SU-DHL-6 (cell line): ENCODE results near the gene YTHDC2.

Experiments
- H2AFZ ChIP-seq: fragments of 200-600 bp; sonication (generic); 2 replicates; pipeline ENCODE4 v1.6.1; 2014; ENCODE audit warnings: low read depth, mild to moderate bottlenecking, moderate library complexity, mixed read lengths, antibody characterized with exemption, low read length; ENCODE audit not compliant: severe bottlenecking
- H3F3A ChIP-seq: fragments of 200-600 bp; shearing (Covaris generic); 2 replicates; pipeline ENCODE4 v1.6.0; 2016; ENCODE audit warnings: antibody characterized with exemption, mild to moderate bottlenecking; ENCODE audit not compliant: insufficient read depth
- H3K27ac ChIP-seq: fragments of 200-600 bp; sonication (generic); 2 replicates; pipeline ENCODE4 v1.5.1; 2016; ENCODE audit warnings: low read depth, mild to moderate bottlenecking, low read length, moderate library complexity, mixed read lengths
- H3K27me3 ChIP-seq: fragments of 200-600 bp; sonication (generic), shearing (Covaris generic); 2 replicates; pipeline ENCODE4 v1.6.0; 2014; ENCODE audit warnings: mild to moderate bottlenecking, low read length
- H3K36me3 ChIP-seq: fragments of 200-600 bp; sonication (generic); 2 replicates; pipeline ENCODE4 v1.6.1; 2014; ENCODE audit warnings: mild to moderate bottlenecking, low read length, mixed read lengths
- H3K4me2 ChIP-seq: fragments of 300-600, 200-600 bp; shearing (Covaris generic), sonication (generic); 2 replicates; pipeline ENCODE4 v1.6.0; 2014; ENCODE audit warnings: low read length, low read depth, mild to moderate bottlenecking; ENCODE audit not compliant: poor library complexity, severe bottlenecking
- H3K4me3 ChIP-seq: fragments of 200-600 bp; sonication (generic); 2 replicates; pipeline ENCODE4 v1.5.1; 2014; ENCODE audit warnings: antibody characterized with exemption, low read length, mild to moderate bottlenecking, mixed read lengths; ENCODE audit not compliant: insufficient read depth, poor library complexity, severe bottlenecking
- H3K79me2 ChIP-seq: fragments of 200-600 bp; sonication (generic); 2 replicates; pipeline ENCODE4 v1.6.1; 2014; ENCODE audit warnings: mild to moderate bottlenecking, low read length, moderate library complexity; ENCODE audit not compliant: insufficient read depth
- H3K9ac ChIP-seq: fragments of 200-600 bp; sonication (generic); 2 replicates; pipeline ENCODE4 v1.7.0; 2014; ENCODE audit warnings: mild to moderate bottlenecking, low read length
- H3K9me2 ChIP-seq: fragments of 200-600 bp; sonication (generic); replicated peaks from 2 replicates; pipeline ENCODE4 v1.6.1; 2014; ENCODE audit warnings: low read length; ENCODE audit not compliant: insufficient read depth
- H3K9me3 ChIP-seq: fragments of 200-600 bp; sonication (generic); 2 replicates; pipeline ENCODE4 v1.6.1; 2014; ENCODE audit warnings: low read length, mixed read lengths; ENCODE audit not compliant: insufficient read depth
- H4K20me1 ChIP-seq: fragments of 200-600 bp; sonication (generic); 2 replicates; pipeline ENCODE4 v1.6.1; 2014; ENCODE audit warnings: low read depth, mild to moderate bottlenecking, antibody characterized with exemption, low read length, moderate library complexity, mixed read lengths
- EZH2phosphoT487 ChIP-seq: fragments of 200-600 bp; sonication (generic), shearing (Covaris generic); conservative IDR thresholded peaks from 2 replicates; pipeline ENCODE4 v1.6.1; 2018; ENCODE audit warnings: mild to moderate bottlenecking, antibody characterized with exemption, low read length, moderate library complexity, mixed read lengths
- TF ChIP-seq, protein P1 (sequence below): fragments of 200-600 bp; sonication (generic); IDR thresholded peaks from one replicate; pipeline ENCODE4 v1.5.1; 2017; ENCODE audit warnings: antibody characterized with exemption, mild to moderate bottlenecking, low read length, moderate library complexity; ENCODE audit not compliant: insufficient read depth, poor library complexity, severe bottlenecking

The YTHDC2 gene

DNA sequence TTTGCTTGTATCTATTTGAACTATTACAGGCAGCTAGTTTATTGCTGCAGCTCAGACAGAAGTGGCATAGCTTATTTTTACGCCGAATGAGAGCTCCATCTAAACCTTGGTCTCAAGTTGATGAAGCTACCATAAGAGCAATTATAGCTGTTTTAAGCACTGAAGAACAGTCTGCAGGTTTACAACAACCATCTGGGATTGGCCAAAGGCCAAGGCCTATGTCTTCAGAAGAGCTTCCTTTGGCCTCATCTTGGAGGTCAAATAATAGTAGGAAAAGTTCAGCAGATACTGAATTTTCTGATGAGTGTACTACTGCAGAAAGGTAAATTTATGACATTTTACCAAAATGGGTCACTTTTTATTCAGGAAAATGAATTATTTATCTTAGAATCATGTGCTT, 67.9 kb downstream of the YTHDC2 start:
- Histone ChIP-seq H3K9me3 (no peaks in the 10 kb centered on the region), H3K4me3 (no peak overlapping the region), H3K27ac (no peak overlapping the region), H3K27me3 (no peaks in the 10 kb centered on the region), H3K9me2 (no peaks in the 10 kb centered on the region), H3K4me2 (no peak overlapping the region), H4K20me1 (0 out of 2 replicates have a peak, but pooled peaks cover 3% of the 10 kb centered on the region), H2AFZ (no peak overlapping the region), H3K79me2 (no peaks in the 10 kb centered on the region), H3K36me3 (peaks cover 39% of the 10 kb centered on the region), H3K9ac (no peak overlapping the region), H3F3A (peaks cover 2% of the 10 kb centered on the region)
- no peak for TF ChIP-seq EZH2phosphoT487
- TF ChIP-seq, protein P1, sequence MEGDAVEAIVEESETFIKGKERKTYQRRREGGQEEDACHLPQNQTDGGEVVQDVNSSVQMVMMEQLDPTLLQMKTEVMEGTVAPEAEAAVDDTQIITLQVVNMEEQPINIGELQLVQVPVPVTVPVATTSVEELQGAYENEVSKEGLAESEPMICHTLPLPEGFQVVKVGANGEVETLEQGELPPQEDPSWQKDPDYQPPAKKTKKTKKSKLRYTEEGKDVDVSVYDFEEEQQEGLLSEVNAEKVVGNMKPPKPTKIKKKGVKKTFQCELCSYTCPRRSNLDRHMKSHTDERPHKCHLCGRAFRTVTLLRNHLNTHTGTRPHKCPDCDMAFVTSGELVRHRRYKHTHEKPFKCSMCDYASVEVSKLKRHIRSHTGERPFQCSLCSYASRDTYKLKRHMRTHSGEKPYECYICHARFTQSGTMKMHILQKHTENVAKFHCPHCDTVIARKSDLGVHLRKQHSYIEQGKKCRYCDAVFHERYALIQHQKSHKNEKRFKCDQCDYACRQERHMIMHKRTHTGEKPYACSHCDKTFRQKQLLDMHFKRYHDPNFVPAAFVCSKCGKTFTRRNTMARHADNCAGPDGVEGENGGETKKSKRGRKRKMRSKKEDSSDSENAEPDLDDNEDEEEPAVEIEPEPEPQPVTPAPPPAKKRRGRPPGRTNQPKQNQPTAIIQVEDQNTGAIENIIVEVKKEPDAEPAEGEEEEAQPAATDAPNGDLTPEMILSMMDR = no peak

DNA sequence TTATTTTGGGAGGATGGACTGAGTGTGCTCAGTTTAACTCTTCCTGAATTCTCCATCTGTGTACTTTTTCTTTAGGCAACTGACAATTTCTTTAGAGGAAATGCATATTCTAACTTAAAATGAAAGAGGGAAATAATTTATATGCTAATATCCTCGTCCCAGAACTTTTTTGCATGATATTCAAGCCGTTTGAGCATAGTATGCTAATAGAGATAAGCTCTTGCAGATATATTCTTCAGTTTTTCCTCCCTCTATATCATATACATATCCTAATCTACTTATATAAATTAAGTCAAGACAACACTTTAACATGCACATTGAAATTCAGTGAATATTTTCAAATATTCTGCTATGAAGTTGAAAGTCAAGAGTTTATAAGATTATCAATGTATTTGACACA, 84.7 kb downstream of the YTHDC2 start:
- Histone ChIP-seq H3K9ac (no peak overlapping the region), H3K9me2 (no peaks in the 10 kb centered on the region), H2AFZ (no peak overlapping the region), H3K4me2 (no peak overlapping the region), H3K27me3 (no peaks in the 10 kb centered on the region), H3K9me3 (no peaks in the 10 kb centered on the region), H3K36me3 (peaks cover 15% of the 10 kb centered on the region; the same call in 1 of the 2 replicates), H3K27ac (no peak overlapping the region), H3K79me2 (no peaks in the 10 kb centered on the region), H4K20me1 (no peaks in the 10 kb centered on the region), H3K4me3 (no peak overlapping the region), H3F3A (peaks cover 6% of the 10 kb centered on the region; the same call in 1 of the 2 replicates)
- no peak for TF ChIP-seq EZH2phosphoT487
- TF ChIP-seq, protein P1 = no peak

DNA sequence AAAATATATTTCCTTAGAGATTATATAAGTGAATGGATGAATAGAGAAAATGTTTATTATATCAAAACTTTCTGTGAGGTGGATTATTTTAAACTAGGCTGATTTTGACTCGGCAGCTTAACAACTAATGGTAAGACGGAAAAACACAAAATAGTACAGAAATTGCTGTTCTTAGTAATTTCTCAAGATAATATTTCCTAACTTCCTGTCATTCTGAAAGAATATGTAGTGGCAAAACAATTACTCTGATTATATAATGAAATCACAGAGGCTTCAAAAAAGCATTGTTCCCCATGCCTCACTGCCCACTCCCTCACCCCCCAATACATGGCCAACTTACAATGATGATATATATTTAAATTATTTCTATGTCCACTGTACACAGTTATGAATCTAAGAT, 85.4 kb downstream of the YTHDC2 start:
- H3K36me3 ChIP-seq = peaks cover 7% of the 10 kb centered on the region; the same call in 1 of the 2 replicates
- H3K27ac ChIP-seq = no peak overlapping the region
- H3K9ac ChIP-seq = no peak overlapping the region
- no peaks in the 10 kb centered on the region for H4K20me1 ChIP-seq
- peaks cover 6% of the 10 kb centered on the region; the same call in 1 of the 2 replicates for H3F3A ChIP-seq
- no peak overlapping the region for H3K4me3 ChIP-seq
- H3K9me3 ChIP-seq = no peaks in the 10 kb centered on the region
- H3K79me2 ChIP-seq = no peaks in the 10 kb centered on the region
- H2AFZ ChIP-seq = no peak overlapping the region
- no peaks in the 10 kb centered on the region for H3K9me2 ChIP-seq
- no peak overlapping the region for H3K4me2 ChIP-seq
- H3K27me3 ChIP-seq = no peaks in the 10 kb centered on the region
- TF ChIP-seq, protein P1 = no peak
- no peak for TF ChIP-seq EZH2phosphoT487
